Activated gamma-delta T cell treated with Interleukin-2 at 50 U/mL for 16 hours (primary cell): ENCODE data around the gene RNF5.
"Not testable (repeated sequence)": the region's sequence is repeated elsewhere in the genome, so short reads cannot be mapped to it uniquely, and the experiment has no call there.

Experiments used
- DNase-seq: peaks from one replicate; pipeline ENCODE4 v3.0.0-alpha.2; 2020

RNF5 gene

GRCh38 chr6:32190911-32191677, 12.9 kb downstream of the RNF5 start:
- no peak for DNase-seq

DNA sequence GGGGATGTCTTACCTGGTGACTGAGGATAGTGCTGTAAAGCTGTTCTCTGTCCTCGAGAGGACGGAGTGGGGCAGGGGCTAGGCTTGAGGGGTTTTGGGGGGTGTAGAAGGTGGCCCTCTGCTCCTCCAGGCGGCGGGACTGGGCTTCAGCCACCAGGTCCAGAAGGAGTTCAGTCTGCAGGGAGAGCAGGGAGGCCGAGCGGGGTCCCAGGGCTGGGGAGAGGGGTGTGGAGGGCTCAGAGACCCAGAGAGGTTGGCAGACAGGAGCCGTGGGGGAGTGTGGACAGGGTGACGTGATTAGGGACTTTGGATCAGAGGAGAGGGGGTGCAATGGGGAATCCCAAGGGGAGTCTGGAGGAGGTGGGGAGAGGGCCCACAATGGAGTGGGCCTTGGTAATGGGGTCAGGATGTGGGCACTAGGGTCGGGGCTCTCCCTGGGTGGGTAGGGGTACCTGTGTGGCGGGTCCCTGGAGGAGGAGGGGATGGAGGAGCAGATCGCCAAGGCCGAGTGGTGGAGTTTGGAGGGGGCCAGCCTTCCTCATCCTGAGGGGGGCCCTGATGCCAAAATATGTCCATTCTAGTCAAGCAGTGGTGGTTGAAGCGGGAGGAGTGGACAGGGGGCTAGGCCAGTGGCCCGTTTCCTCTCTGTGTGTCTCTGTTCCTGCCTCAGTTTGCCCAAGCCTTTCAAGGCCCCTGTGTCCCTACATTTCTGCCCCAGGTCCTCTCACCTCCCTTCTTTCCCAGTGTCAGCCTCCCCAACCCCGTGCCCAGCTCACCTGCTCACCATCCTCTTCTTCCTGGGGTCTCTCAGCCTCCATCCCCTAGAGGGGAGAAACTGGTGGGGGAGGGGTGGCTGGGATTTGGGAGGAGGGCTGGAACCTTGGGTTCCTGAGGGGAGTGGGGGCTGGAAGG, 13.7 kb downstream of the RNF5 start:
- DNase-seq = no peak

- DNase-seq = peak; percentile 63
These were observed 14.4 kb downstream of the RNF5 start, which contains the start of gene GPSM3 for GRCh38 chr6:32192608-32193039. TSS of gene GPSM3 (minus strand) at chr6:32192643. CDS start at chr6:32192513, 130 bp downstream.

GRCh38 chr6:32193096-32193495, 14.9 kb downstream of the RNF5 start:
- not testable (repeated sequence) for DNase-seq

DNA sequence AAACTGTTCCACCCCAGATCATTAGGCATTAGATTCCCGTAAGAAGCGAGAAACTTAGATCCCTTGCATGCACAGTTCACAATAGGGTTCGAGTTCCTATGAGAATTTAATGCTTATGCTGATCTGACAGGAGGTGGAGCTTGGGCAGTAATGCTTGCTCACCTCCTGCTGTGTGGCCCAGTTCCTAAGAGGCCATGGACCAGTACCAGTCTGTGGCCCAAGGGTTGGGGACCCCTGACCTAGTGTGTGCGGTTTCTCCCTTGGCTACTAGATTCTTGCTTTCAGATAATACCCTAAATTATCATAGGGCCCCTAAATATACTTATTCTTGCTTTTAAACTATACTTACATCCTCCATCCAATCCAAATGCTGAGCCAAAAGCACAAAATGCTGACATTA, 16.2 kb downstream of the RNF5 start:
- no peak for DNase-seq

- DNase-seq = no peak
These were observed 16.8 kb downstream of the RNF5 start for GRCh38 chr6:32194825-32195651.

DNA sequence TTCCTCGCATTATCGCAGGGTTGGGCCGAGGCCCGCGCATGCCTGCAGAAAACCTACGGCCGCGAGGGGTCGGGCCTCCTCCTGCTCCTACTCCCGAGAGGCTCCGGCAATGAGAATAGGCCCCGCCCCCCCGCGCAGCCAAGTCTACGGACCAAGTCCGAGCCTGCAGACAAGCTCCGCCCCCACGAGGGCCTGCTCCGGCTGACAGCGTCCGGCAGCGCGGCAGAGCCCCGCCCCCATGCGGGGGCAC, 17.4 kb downstream of the RNF5 start:
- peak; percentile 100 for DNase-seq

GRCh38 chr6:32195902-32196681, 17.9 kb downstream of the RNF5 start:
- DNase-seq = peak; percentile 55

GRCh38 chr6:32196682-32197616, 18.7 kb downstream of the RNF5 start:
- DNase-seq = no peak

- no peak for DNase-seq
These were observed 20.1 kb downstream of the RNF5 start for GRCh38 chr6:32198345-32198696.

DNA sequence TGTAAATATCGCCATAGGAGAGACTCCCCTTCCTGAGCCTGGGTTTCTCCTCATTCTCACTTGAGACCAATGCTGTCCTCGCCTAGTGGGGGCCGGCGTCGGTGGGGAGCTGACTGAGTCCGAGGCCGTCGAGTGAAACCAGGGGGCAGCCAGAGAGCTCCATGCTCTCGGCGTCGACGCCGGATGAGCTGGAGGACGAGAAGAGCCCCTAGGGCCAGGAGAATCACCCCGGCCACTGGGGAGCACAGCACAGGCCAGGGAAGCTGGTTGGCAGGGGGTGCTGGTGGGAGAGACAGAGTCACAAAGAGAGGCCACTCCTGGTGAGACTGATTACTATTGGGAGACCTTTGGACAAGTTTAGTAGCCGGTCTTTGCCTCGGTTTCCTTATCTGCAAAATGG, 20.7 kb downstream of the RNF5 start:
- DNase-seq = no peak

- no peak for DNase-seq
These were observed 22.7 kb downstream of the RNF5 start for GRCh38 chr6:32200711-32201475.

GRCh38 chr6:32202186-32202585, 24.0 kb downstream of the RNF5 start:
- no peak for DNase-seq

DNA sequence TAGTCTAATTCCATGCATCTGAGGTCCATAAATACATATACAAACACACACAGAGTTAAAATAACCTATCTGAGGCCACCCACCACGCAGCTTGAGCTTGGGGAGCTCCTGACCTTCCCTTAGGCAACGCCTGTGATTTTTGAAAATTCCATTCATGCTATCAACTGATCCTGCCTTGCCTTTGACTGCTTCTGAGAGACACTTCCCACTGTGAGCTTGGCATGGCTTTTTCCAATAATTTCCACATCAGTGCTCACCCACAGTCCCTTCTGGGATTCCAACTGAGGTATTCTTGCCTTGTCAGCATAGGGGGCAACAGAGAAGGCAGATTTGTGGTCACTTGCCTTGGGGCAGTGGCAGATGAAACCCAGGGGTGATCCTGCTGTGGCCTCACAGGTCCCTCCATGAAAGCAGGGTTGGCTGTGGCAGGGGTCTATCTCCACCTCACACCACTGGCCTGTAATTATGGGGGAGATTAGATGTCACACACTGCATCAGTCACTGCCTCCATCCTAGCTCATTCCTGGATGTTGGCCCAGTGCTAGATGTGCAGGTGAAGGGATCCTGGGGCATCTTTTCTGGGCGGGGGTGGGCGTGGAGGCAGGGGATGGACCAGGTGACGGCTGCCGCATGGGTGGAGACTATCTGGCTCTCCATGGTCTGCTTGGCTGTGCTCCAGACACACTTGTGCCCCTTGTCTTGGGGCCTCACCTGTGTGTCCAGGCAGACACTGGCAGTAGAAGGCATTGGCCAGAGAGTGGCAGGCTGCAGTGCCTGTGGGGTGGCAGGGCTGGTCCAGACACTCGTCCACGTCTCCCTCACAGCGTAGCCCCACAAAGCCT, 25.4 kb downstream of the RNF5 start:
- no peak for DNase-seq

DNA sequence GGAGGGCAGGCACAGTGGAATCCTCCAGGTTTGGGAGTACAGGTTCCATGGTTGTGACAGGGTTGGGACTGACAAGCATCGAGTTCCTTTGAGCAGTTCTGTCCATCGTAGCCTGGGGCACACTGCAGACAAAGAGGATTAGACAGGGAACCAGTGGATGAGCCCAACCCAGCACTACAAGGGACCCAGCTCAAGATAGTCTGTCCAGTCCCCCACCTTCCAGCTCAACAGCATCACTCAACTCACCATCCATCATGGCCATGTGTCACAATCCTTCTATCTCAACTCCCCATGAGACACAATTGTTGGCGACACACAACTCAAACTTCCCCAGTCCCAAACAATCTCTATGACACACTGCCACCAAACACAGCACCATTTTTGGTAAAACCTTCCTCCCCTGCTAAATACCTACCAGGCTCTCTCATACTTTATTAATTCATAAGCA, 26.1 kb downstream of the RNF5 start:
- no peak for DNase-seq

GRCh38 chr6:32208996-32209395, 30.8 kb downstream of the RNF5 start:
- no peak for DNase-seq

DNA sequence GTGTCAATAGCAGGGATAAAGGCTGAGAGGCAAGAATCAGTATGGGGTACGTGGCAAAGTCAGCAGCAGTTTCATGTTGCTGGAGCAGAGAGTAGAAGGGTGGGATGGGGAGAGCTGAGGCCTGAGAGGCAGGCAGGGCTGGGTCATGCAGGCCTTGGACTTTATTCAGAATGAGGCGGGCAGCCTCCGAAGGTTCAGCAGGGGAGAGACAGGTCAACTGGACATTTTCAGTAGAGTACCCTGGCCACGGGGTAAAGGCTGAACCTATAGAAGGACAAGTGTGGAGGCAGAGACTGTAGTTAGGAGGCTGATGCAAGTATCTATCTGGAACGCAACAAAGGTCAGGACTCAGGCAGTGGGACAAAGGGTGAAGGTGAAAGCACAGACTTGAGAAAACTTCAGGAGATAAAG, 32.0 kb downstream of the RNF5 start:
- no peak for DNase-seq

DNA sequence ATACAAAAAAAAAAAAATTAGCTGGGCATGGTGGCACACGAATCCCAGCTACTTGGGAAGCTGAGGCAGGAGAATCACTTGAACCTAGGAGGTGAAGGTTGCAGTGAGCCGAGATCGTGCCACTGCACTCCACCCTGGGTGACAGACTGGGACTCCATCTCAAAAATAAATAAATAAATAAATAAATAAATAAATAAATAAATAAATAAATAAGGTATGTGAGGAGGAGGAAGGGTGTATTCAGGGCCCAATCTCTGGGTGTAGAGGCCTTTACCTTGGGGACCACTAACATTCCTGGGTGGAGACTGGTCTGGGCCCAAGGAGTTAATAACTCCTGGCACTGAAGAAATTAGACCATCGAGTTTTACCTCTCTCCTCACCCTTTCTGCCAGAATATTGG, 33.2 kb downstream of the RNF5 start:
- not testable (repeated sequence) for DNase-seq

GRCh38 chr6:32212076-32212760, 34.0 kb downstream of the RNF5 start:
- DNase-seq = no peak
